ENCODE data around the gene PHETA1.
"Not testable (repeated sequence)": the region's sequence is repeated elsewhere in the genome, so short reads cannot be mapped to it uniquely, and the experiment has no call there.

Gene PHETA1

GRCh38 chr12:111347891-111348644 is 20.8 kb downstream of the PHETA1 start:
- no peak for DNase-seq

GRCh38 chr12:111344254-111344875 is 24.5 kb downstream of the PHETA1 start:
- no peak for DNase-seq

GRCh38 chr12:111343181-111343580 is 25.7 kb downstream of the PHETA1 start:
- no peak for DNase-seq

GRCh38 chr12:111342376-111342775 is 26.5 kb downstream of the PHETA1 start:
- DNase-seq = no peak

- no peak for DNase-seq
Observed at GRCh38 chr12:111341426-111342065, 27.3 kb downstream of the PHETA1 start.

- DNase-seq = not testable (repeated sequence)
Observed at GRCh38 chr12:111340680-111341079, 28.2 kb downstream of the PHETA1 start.

GRCh38 chr12:111340231-111340630 is 28.7 kb downstream of the PHETA1 start:
- no peak for DNase-seq

GRCh38 chr12:111339321-111339938 is 29.5 kb downstream of the PHETA1 start:
- no peak for DNase-seq

GRCh38 chr12:111338096-111338495 is 30.8 kb downstream of the PHETA1 start:
- DNase-seq = no peak

GRCh38 chr12:111337371-111337770 is 31.5 kb downstream of the PHETA1 start:
- DNase-seq = no peak

GRCh38 chr12:111336411-111336810 is 32.5 kb downstream of the PHETA1 start:
- not testable (repeated sequence) for DNase-seq

- no peak for DNase-seq
Observed at GRCh38 chr12:111335811-111336210, 33.1 kb downstream of the PHETA1 start.

- DNase-seq = not testable (repeated sequence)
Observed at GRCh38 chr12:111335301-111335700, 33.6 kb downstream of the PHETA1 start.

GRCh38 chr12:111334393-111334915 is 34.4 kb downstream of the PHETA1 start:
- no peak for DNase-seq

GRCh38 chr12:111330800-111331752 is 37.8 kb downstream of the PHETA1 start:
- DNase-seq = no peak

- no peak for DNase-seq
Observed at GRCh38 chr12:111328138-111328537, 40.8 kb downstream of the PHETA1 start.

GRCh38 chr12:111327474-111327873 is 41.4 kb downstream of the PHETA1 start:
- DNase-seq = no peak

- DNase-seq = no peak
Observed at GRCh38 chr12:111322336-111323250, 46.3 kb downstream of the PHETA1 start.

GRCh38 chr12:111321317-111321716 is 47.6 kb downstream of the PHETA1 start:
- no peak for DNase-seq

- no peak for DNase-seq
Observed at GRCh38 chr12:111320258-111321050, 48.4 kb downstream of the PHETA1 start.
